Bronchial epithelial cell (primary cell): ENCODE data around the gene COL5A1. TPM values are rescaled to one million over a fixed set of nuclear protein-coding genes. Genes with fewer than 3 reads are reported as not detected.

Source experiments
- DNase-seq: peaks from one replicate; pipeline ENCODE4 v3.0.0-alpha.2; 2010; ENCODE audit warnings: low read depth
- FAIRE-seq: peaks from 2 replicates; lab custom pipeline; 2011; peaks lifted over from hg19 to GRCh38; lab: Jason Lieb, UNC
- H3K27me3 ChIP-seq: 2 replicates; pipeline ENCODE4 v1.5.1; 2011; ENCODE audit warnings: low read length; ENCODE audit not compliant: control insufficient read depth, insufficient read depth
- H3K36me3 ChIP-seq: 2 replicates; pipeline ENCODE4 v1.5.1; 2011; ENCODE audit warnings: low read length; ENCODE audit not compliant: control insufficient read depth, insufficient read depth
- H3K4me3 ChIP-seq: 2 replicates; pipeline ENCODE4 v1.5.1; 2011; ENCODE audit warnings: mild to moderate bottlenecking, low read depth, low read length, control low read depth
- CTCF ChIP-seq: IDR thresholded peaks from 2 replicates; pipeline ENCODE4 v1.5.1; 2011; ENCODE audit warnings: mild to moderate bottlenecking, moderate library complexity, low read length, control low read depth, inconsistent platforms; ENCODE audit not compliant: insufficient read depth, severe bottlenecking
- total RNA-seq: library from RNA; depleted of rRNA; stranded (reverse); fragments of >200 nt; gene quantifications from 2 replicates; pipeline ENCODE4 v1.2.1, GENCODE V29; 2014

The COL5A1 gene
- total RNA-seq, 1 donor from 2014 or later: 6.3 TPM

- FAIRE-seq (no peak), DNase-seq (no peak)
- Histone ChIP-seq H3K4me3 (no peak overlapping the region), H3K36me3 (no peaks in the 10 kb centered on the region), H3K27me3 (no peaks in the 10 kb centered on the region)
- TF ChIP-seq CTCF: no peak
These were observed 22.7 kb upstream of the COL5A1 start for GRCh38 chr9:134618833-134619447.

DNA sequence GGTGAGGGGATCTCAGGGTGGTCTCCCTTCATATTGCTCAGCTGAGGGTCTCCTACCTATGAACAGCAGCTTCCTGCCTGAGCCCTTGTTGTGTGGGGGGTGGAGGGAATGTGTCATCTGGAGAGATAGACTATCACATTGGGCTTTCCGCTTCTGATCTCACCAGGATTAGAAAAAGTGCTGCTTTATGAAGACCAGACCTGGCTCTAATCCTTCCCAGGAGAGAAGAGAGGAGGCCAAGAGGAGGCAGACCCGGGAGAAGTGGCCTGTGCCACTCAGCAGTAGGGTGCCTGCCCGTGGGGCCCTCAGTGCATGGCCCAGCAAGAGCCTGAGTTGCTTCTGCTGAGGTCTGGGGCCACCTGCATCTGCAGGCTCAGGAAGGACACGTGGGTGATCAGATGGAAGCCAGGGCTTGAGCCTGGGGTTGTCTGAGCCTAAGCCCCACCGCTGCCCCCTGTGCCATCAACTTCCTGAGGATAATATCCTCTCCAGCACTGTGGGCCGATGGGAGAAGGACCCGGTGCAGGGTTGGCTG lies 22.1 kb upstream of the COL5A1 start:
- FAIRE-seq: no peak
- H3K36me3 ChIP-seq: no peaks in the 10 kb centered on the region
- H3K4me3 ChIP-seq: no peak overlapping the region
- H3K27me3 ChIP-seq: no peaks in the 10 kb centered on the region
- no peak for DNase-seq
- no peak for TF ChIP-seq CTCF

DNA sequence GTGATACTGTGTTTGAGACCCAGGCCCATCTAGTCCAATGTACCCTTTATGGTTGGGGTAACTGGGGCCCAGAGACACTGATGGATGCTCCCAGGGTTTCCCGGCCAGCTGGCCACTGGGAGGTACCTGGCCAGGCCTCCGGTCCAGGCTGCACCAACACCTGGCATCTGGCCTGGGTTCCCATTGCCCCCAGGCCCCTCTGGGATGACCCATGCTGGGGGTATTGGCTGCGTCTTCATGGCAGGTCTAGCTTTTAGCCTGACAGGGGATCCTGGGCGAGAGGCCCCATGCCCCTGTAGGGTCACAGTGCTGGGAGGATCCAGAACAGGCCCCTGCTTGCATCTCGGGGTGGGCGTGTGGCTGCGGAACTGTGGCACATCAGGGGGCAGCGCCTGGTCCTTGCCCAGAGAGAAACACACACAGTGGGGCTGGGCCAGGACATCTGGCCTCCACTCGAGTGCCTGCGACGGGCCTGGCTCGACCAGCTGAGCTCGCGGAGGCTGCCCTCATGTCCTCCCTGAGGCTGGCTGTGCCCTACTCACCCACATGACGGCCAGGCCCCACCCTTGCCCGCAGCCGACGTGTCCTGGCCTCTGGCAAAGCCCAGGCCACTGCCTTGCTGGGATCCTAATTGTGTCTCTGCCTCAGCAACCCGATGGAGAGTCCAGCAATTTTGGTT lies 21.5 kb upstream of the COL5A1 start:
- TF ChIP-seq CTCF: no peak
- no peak for DNase-seq
- FAIRE-seq: no peak
- H3K4me3 ChIP-seq: no peak overlapping the region
- H3K36me3 ChIP-seq: no peaks in the 10 kb centered on the region
- H3K27me3 ChIP-seq: no peaks in the 10 kb centered on the region

DNA sequence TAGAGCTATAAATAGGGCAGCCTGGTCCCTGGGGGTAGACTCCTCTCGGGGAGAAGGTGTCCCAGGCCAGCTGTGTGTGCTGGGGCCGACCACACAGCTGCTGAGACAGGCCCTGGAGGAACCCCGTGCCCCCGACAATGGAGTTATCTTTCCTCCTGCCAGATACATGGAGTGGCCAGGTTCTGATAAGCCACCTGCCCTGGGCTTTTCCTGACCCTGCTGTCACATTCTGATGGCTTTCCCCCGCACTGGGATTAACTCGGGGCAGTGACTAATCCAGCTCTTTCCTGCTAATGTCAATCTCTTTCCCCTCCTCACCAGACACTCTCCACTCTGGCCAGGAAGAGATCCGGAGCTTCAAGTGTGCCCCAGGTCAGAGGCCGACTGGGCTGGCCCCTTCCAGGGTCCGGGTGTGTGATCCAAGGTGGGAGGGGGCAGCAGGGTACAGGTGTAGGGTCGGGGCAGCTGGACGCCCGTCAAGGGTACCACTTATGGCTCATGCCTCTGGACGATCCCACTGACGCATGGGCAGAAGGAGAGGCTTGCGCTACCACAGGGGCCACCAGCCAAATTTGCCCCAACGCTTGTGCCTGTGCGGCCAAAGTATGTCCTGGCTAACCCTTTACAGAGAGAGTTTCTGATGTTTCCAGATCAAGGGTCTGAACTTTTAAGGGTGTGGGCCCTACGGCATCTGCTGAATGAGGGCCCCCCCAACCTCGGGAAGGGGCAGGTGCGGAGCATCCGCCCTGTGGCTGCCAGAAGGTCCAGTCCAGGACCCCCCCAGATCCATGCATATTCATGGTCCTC lies 20.6 kb upstream of the COL5A1 start:
- DNase-seq: no peak
- Histone ChIP-seq H3K27me3 (no peaks in the 10 kb centered on the region), H3K4me3 (no peak overlapping the region), H3K36me3 (no peaks in the 10 kb centered on the region)
- no peak for FAIRE-seq
- TF ChIP-seq CTCF: no peak

DNA sequence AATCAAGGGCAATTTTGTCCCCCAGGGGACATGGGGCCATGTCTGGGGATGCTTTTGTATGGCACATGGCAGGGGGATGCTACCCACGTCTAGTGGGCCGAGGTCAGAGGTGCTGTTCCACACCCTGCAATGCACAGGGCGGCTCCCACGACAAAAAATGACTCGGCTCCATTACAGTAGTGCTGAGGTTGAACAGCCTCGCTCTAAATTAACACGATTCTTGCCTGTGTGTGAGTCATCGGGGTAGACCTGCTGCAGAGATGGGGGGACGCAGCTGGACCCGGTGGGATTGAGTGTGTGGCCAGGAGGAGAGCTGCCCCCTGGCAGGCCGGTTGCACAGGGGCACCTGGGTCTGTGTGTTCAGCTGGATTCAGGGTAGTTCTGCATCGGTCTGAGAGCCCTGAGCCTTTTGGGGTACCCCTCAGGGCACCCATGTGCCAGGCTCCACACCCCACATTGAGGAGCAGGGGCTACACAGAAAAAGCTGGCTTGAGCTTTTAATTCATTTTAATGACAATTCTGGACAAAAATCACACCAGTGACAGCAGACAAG lies 20.0 kb upstream of the COL5A1 start:
- H3K36me3 ChIP-seq: no peaks in the 10 kb centered on the region
- FAIRE-seq (no peak), DNase-seq (no peak)
- no peaks in the 10 kb centered on the region for H3K27me3 ChIP-seq
- TF ChIP-seq CTCF: no peak
- no peak overlapping the region for H3K4me3 ChIP-seq
